Adipose tissue (tissue), 3 donors: Measurements from ENCODE around the gene FERMT3. TPM values are rescaled to one million over a fixed set of nuclear protein-coding genes. Genes with fewer than 3 reads are reported as not detected.
"Not testable (repeated sequence)": the region's sequence is repeated elsewhere in the genome, so short reads cannot be mapped to it uniquely, and the experiment has no call there.

Experiments
- H3K27ac ChIP-seq: one replicate; pipeline ENCODE4 v1.5.1; 2013; ENCODE audit warnings: low read depth, low read length
- WGBS, 3 donors: extraction: QIAGEN DNeasy Blood & Tissue Kit; methylation state at CpG; one replicate each; pipeline ENCODE4 v1.1.7; 2013; 5-methylcytosine and 5-hydroxymethylcytosine counted together
- polyA plus RNA-seq, 3 donors: library from polyadenylated mRNA; stranded (reverse); fragments of 200-250 nt; gene quantifications; one replicate each; pipeline ENCODE4 v1.2.3, GENCODE V29; 2013
- donor health status: healthy with polysubstance abuse.
- donor health status: Bipolar disorder and iron deficiency.
- donor health status: healthy.

The FERMT3 gene
- 10 to 100 TPM in 2 of 3 donors, 1 to 10 TPM in 1; 5.6 to 39.9 (median 26.7) TPM for polyA plus RNA-seq

DNA sequence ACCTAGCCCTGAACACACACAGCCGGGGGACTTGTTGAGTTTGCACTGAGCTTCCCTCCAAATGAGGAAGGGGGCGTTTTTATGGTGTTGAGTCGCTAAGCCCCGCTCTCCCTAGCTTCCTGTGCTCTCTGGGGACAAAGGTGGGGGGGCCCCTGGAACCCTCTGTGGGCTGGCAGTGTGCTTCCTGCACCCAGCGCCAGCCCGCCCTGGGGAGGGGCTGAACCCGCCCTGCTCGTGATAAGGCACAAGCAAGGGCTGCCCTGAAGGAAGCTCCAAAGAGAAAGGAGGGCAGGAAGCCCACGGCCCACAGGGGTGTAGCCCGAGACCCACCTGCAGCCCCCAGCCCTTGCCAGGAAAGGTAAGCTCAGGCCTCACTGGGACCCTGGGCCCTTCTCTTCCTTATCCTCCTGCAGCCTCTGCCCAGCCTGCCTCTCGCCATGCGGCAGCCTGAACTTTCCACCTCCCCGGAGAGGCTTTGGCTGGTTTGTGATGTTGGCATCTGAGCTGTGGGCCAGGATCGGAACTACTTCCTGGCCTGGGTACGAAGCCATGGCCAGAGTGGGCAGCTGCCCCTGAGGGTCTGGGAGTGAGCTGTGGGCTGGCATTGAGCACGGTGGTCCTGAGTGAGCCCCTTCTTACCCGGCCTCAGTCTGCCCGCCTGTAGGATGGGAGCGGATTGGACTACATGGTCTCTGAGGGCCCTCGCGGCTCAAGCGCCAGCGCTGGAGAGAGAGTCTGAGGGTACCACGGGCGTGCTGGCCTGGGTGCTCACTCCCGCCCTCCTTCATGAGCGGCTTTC lies at the start of gene FERMT3:
Gene FERMT3, plus strand, starts transcription at position 265 of the 799 bp plus-strand sequence. CDS start 644 bp downstream, outside the sequence.
- H3K27ac ChIP-seq = peak within 1 kb of the TSS; percentile 74
- 46 to 84% (median 58%) methylated on average over 26 to 27 of the region's 27 CpGs for WGBS, 3 donors

DNA sequence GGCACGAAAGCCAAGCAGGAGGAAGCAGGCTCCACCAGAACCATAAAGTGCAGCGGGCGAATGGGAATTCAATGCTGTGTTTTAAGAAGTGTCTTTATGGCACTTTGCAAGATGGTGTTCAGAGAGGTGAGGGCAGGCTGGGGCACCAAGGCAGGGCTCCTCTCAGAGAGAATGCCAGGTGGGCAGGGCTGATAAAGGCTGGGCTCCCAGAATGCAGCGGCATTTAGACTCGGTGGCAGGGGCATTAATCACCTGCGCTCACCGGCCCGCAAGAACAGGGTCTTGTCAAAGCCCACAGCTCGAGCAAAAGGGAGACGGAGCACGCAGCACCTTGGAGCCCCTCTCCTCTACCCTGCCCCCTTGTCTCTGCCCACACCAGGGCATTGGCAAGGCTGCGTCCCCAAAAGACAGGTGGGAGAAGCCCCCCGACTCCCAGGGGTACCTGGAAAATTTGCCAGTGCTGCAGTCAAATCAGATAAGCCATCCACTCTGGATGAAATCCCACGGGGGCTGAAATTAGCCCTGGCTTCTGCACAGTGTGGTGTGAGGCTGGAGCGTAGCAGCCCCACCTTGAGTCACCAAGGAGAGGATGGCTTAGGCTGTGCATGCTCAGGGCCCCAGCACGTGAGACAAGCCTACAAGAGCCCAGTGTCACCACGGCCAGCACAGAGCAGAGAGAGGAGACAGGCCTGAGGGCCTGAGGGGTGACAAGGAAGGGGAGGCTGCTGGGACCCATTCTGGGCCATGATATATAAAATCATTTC lies 48.7 kb upstream of the FERMT3 start:
- no peak overlapping the region for H3K27ac ChIP-seq
- 86 to 91% (median 89%) methylated on average over 17 of the region's 17 CpGs for WGBS, 3 donors

DNA sequence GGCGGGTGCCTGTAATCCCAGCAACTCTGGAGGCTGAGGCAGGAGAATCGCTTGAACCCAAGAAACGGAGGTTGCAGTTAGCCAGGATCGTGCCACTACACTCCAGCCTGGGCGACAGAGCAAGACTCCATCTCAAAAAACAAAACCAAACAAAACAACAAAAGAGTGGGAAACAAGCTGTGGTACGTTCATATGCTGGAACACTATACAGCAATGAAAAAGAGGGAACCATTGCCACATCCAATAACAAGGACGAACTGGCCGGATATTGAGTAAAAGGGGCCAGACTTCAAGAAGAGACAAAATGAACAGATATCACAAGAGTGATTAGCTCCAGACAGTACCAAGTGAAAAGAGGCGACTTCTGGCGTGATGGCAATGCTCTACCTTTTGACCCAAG lies 45.5 kb upstream of the FERMT3 start:
- no peak overlapping the region for H3K27ac ChIP-seq
- WGBS, 3 donors = 95 to 99% (median 97%) methylated on average over 10 of the region's 10 CpGs

DNA sequence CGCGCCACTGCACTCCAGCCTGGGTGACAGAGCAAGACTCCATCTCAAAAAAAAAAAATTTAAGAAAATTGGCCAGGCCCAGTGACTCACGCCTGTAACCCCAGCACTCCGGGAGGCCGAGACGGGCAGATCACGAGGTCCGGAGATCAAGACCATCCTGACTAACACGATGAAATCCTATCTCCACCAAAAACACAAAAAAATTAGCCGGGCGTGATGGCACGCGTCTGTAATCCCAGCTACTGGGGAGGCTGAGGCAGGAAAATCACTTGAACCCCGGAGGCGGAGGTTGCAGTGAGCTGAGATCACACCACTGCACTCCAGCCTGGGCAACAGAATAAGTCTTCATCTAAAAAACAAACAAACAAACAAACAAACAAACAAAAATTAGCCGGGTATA lies 43.8 kb upstream of the FERMT3 start:
- H3K27ac ChIP-seq = not testable (repeated sequence)
- 93 to 94% (median 93%) methylated on average over 16 of the region's 16 CpGs for WGBS, 3 donors

DNA sequence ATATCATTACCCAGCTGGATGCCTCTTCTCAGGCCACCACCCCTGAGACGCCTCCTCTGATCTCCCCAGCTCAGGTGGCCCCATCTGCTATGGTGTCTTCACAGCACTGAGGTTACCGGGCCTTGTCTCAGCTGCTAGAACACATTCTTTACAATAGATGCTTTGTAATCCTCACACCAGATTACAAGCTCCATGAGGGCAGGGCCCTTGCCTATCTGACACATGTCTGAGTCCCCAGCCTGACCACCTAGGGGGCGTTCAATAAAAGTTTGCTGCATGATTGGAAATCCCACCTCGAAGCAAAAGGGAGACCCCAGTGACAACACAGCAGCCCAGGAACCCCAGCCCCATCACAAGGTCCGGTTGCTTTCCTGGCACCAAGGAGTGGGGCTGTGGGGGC lies 42.6 kb upstream of the FERMT3 start:
- WGBS, 3 donors = 94 to 98% (median 98%) methylated on average over 5 of the region's 5 CpGs
- no peak overlapping the region for H3K27ac ChIP-seq

DNA sequence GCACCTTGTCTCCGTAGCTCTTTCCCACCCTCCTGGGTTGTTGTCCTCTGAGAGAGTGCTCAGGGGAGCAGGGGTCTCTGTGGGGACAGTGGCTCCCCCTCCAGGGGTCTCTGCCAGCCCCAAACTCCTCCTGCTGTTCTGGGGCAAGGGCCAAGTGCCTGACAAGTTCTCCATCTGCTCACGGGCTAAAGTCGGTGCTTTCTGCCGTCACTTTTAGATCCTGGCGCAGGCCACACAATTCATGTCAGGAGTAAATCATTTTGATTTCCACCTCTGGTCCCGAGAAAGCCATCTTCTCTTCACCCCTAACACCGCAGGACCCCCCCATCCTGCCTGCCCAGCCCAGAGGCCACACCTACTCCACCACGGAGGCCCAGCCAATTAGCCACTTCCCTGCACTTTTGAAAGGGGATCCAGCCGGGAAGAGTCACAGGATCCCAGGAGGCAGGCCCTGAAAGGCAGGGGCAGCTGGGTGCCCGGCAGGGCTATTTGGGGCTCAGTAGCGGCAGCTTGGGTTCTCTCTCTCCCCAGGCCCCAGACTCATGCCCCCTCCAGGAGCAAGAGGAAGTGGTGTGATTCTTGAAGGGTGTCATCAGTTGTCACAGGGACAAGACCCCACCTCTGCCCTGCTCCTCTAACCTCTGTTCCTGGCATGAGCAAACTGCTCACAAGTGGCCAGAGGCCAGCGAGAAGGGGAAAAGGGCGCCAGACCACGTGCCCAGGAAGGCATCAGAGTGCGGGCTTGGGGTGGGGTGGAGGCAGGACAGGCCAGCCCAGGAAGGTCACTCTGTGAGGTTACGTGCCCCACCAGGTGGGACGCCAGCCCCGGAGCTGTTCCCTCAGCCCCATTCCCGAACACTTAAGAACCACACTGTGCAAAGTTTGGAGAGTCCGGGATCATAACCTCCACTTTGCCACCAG lies 41.9 kb upstream of the FERMT3 start:
- WGBS, 3 donors = 31 to 61% (median 51%) methylated on average over 19 to 20 of the region's 20 CpGs
- no peak overlapping the region for H3K27ac ChIP-seq

DNA sequence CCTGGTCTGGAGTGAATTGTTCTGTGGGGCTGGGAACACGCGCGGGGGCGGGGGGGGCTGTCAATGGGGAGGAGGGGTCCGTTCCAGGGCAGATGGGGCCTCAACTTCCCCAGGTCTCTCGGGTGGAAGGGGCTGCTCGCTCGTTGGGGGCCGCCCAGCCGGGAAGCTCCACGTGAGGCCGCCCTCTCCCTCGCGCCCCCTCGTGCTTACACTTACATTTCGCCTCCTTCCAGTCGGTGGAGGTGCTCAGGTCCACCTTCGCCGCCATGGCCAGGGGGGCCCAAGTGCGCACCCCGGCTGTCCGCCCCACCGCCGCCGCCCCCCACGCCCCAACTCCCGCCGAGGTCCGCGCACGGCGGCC lies 41.1 kb upstream of the FERMT3 start:
- WGBS, 3 donors = 0 to 1% (median 1%) methylated on average over 12 to 32 of the region's 32 CpGs
- H3K27ac ChIP-seq = no peak overlapping the region

DNA sequence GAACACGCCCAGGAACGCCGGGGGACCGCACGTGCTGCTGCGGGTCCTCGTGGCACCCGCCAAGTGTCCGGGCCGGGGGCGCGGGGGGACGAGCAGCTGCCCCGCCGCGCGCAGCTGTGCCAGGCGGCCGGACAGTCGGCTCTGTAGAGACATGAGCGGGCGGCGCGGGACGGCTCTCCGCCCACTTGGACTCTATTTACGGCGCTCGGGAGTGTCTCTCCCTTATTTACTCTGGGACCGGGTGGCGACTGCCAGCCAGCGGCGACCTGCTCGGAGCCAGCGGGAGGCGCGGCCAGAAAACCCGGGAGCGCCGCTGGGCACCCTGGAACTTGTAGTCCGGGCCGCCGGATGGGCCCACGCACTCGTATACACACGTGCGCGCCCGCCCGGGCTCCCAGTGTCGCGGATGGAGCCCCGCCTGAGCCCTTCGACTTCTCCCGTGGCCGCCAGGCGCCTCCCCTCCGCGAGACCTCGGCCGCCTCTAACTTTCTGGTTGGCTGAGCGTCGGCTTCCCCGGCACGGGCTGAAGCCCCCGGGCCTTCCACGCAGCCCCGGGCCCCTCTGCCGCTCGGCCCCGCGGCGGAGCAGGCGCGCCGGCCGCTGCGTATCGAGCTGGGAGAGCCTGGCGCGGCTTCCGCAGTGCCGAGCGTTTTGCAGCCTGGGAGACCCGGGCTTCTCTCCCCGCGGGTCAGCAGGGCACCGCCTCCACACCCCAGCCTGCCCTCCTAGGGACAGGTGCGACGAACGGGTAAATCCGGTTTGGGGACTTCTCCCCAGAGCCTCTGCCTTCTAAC lies 40.5 kb upstream of the FERMT3 start, which contains the start of gene MACROD1:
Gene MACROD1, minus strand, starts transcription at position 272 of the 794 bp plus-strand sequence. Its CDS starts 119 bp downstream, at position 153.
- H3K27ac ChIP-seq = no peak within 1 kb of the TSS
- 0 to 1% (median 0%) methylated on average over 87 to 92 of the region's 92 CpGs for WGBS, 3 donors

DNA sequence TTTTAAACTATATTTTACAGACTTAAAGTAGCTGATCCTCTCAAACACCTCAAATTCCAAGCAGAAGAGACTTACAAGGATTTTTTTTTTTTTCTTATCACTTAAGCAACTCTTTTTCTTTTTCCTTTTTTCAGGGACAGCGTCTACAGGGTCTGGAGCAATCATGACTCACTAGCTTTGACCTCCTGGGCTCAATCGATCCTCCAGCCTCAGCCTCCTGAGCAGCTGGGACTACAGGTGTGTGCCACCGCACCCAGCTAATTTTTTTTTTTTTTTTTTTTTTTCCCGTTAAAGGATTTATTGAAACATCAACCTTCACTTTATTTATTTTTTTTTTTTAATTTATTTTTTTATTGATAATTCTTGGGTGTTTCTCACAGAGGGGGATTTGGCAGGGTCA lies 36.1 kb upstream of the FERMT3 start:
- 79 to 96% (median 95%) methylated on average over 4 of the region's 4 CpGs for WGBS, 3 donors
- no peak overlapping the region for H3K27ac ChIP-seq

DNA sequence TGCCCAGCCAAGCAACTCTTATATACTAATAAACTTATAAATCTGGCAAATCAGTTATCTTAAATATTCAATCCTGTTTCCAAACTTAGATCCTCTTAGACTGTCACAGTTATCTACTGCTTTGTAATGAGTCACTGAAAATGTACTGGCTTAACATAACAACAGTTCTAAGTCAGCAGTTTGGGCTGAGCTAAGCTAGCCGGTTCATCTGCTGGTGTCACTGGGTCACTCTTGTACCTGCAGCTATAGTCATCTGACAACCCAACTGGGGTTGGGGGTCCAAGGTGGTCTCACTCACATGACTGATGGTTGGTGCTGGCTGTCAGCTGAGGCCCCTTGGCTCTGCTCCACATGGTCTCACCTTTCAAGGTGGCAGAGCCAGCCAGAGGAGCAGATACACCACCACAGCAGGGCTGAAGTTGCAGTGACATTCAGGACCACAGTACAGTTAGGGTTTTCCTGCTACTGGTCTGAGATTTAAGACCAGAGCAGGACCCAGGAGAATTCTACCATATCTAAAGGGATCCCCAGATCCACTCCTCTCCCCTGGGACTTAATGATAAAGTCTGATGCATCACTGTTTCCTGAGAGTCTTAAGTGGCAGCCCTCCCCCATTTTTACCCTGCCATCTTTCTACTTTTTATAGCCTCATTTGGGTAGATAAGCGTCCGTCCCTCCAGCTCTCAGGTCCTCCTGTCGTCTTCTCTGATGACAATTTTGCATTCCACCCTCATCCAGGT lies 32.7 kb upstream of the FERMT3 start:
- H3K27ac ChIP-seq = no peak overlapping the region

DNA sequence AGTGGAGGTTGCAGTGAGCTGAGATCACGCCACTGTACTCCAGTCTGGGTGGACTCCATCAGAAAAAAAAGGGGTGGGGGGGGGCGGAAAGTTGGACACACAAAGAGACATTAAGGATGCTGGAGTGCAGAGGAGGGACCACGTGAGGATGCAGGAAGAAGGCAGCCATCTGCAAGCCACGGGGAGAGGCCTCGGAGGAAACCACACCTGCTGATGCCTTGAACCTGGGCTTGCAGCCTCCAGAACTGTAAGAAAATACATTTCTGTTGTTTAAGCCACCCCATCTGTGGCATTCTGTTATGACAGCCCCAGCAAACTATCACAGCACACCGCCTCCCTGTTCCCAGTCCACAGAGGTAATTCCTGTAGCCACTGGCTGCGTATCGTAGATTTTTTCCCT lies 29.8 kb upstream of the FERMT3 start:
- no peak overlapping the region for H3K27ac ChIP-seq
- 74 to 87% (median 76%) methylated on average over 8 of the region's 8 CpGs for whole genome bisulfite sequencing, 3 donors

More for the DNA sequence above, 32.7 kb upstream of the FERMT3 start:
- WGBS, 3 donors = 89 to 95% (median 93%) methylated on average over 4 of the region's 4 CpGs

DNA sequence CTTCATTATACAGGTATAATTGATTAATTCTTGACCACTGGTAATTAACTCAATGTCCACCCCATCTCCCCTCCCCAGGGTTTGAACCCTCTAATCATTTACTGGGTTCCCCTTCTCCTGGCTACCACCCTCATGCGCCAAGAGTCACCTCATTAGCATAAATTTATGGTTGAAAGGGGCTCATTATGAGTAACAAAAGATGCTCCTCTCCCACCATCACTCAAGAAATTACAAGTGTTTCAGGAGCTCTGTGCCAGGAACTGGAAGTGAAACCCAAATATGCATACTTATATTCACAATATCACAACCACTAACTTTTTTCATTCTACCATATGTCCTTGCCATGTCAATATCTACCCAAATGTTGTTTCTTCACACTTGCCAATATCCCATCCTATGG lies 28.3 kb upstream of the FERMT3 start:
- WGBS, 3 donors = 87 to 93% (median 87%) methylated on average over 1 of the region's 1 CpG
- no peak overlapping the region for H3K27ac ChIP-seq

DNA sequence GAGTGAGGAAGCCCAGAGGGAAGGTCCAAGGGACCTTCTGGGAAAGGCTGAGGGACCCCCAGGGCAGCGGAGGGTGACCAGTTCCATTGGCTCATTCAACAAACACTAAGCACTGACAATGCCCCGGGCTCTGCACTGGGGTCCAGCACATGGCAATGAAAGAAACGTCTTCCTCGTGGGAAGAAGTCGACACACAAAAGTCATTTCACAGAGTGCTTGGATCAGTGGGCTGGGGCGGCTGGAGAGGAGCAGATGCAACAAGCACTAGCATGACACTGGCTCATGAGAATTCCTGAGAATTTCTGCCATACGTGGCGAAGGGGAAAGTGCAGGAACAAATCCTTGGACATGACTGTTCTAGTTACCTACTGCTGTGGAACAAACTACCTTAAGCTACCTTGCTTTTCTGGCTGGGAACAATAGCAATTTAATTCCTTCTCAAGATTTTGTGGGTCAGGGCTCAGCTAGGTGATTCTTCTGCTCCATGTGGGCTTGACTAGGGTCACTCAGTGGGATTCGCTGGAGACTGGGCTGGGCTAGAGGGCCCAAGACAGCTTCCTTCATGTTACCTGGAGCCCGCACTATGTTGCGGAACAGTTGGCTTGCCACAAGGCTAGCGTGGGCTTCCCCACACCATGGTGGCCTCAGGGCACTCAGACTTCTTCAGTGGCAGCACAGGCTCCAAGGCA lies 27.4 kb upstream of the FERMT3 start:
- 93 to 96% (median 94%) methylated on average over 12 of the region's 12 CpGs for WGBS, 3 donors
- no peak overlapping the region for H3K27ac ChIP-seq

DNA sequence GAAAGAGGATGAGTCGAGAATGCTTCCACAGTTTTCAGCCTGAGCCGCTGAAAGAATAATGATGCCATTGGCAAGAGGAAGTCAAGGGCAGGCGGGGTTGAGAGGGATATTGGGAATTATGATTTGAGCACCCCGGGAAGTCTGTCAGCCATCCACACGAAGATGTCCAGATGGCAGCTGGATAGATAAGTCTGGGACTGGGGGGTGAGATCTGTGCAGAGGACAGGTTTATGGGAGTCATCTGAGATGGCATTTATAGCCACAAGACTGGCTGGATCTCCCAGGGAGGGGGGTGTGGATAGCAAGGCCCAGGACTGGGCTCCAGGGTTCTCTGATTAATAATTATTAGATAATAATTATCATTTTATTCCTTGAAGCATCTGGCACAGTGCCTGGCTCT lies 25.6 kb upstream of the FERMT3 start:
- WGBS, 3 donors = 54 to 69% (median 63%) methylated on average over 5 of the region's 5 CpGs

DNA sequence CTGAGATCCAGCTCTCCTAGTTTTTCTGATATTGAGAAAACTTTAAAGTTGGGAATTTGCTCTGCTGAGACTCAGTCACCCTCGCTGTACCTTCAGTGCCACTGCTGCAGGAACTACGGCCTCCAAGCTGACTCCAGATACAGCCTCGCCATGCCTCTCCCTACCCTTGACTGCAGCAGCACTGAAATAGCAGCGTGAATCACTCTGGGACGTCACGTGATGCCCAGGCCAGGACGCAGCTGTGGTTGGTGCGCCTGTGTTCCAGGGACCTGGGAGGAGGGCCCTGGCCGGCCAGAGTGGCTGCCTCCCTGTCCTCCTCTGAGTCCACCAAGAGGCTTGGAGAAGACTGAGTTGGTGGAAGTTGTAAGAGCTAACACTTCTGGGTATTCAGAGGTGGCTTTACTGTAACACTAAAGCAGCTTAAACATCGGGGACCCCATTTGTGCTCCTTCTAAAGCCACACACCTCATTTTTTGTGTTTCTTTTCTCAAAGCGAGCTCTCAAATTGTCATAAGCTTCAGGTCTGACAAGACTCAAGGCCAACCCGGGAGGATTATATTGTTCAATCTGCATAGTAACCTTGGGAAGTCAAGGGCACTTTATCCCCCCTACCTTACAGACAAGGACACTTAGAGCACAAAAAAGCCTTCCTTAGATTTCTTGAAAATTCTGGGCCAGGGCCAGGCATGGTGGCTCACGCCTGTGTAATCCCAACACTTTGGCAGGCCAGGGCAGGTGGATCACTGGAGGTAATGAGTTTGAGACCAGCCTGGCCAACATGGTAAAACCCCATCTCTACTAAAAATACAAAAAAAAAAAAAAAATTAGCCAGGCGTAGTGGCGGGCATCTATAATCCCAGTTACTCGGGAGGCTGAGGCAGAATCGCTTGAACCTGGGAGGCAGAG lies 24.8 kb upstream of the FERMT3 start:
- no peak overlapping the region for H3K27ac ChIP-seq
- WGBS, 3 donors = 22 to 43% (median 40%) methylated on average over 15 to 17 of the region's 17 CpGs

More for the DNA sequence above, 25.6 kb upstream of the FERMT3 start:
- H3K27ac ChIP-seq = no peak overlapping the region

DNA sequence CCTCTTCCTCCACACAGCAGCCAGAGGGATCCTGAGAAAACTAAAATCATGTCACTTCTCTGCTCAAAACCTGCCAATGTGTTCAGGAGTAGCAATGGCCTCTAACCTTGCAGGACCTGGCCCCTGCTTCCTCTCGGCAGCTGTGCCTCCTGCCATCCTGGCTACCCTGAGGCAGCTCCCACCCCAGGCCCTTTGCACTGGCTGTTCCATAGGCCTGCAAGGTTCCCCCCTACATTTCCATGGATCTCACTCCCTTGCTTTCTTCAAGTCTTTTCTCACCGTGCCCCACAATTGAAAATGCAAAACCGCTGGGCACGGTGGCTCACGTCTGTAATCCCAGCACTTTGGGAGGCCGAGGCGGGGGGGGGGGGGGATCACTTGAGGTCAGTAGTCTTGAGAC lies 22.6 kb upstream of the FERMT3 start:
- H3K27ac ChIP-seq = no peak overlapping the region
- WGBS, 3 donors = 64 to 86% (median 85%) methylated on average over 7 of the region's 7 CpGs
